GM18909 (cell line): ENCODE data around the gene GDAP2.
A peak's percentile ranks its signal among the peaks of the same experiment; 100 is the strongest.
"Not testable (repeated sequence)": the region's sequence is repeated elsewhere in the genome, so short reads cannot be mapped to it uniquely, and the experiment has no call there.

ENCODE experiments used
- ATAC-seq: cut with Tn5 transposase; IDR thresholded peaks from one replicate; pipeline ENCODE4 v1.9.1; 2021; ENCODE audit warnings: mild to moderate bottlenecking; ENCODE audit not compliant: unreplicated experiment, poor library complexity

The GDAP2 gene

DNA sequence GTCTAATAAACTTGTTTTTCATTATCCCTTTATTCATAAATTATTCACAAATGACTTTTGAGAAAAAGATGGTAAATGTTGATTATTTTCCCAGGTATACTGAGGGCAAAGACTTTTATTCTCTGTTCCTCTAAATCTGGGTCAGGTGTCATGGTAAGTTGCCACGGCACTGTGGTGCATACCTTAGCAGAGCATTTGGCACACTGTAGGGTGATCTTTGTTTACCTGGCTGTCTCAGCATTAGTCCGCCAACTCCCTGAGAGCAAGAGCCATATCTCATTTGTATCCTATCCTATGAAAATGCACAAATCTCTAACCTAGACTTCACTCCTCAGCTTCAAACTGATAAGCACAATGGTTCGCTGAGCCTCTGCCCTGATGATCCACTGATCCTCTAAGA, 24.9 kb downstream of the GDAP2 start:
- no peak for ATAC-seq

DNA sequence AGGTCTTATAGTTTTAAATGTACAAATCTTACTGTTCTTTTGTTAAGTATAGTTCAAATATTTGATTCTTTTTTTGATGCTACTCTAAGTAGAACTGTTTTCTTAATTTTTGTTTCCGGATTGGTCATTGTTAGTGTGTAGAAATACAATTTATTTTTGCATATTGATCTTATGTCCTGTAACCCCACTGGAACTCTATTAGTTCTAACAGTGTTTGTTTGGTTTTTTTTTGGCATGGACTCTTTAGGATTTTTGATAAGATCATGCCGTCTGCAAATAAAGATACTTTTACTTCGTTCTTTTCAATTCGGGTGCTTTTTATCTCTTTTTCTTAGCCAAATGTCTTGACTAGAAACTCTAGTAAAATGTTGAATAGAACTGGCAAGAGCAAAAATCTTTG, 26.5 kb downstream of the GDAP2 start:
- no peak for ATAC-seq

DNA sequence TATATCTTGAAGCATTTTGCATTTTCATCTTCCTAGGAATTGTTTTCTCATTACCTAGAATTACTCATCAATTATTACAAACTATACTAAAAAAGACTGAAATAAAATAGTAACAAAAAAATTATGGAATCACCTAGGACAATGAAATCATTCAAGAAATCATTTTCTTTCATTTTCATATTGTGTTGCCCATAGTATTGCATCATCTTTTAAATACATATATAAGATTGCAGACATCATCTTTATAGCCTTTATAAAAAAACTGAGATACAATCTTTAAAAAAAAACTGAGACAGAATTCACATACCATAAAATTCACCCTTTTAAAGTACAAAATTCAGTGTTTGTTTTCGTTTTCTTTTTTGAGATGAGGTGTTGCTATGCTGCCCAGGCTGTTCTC, 29.6 kb downstream of the GDAP2 start:
- no peak for ATAC-seq

DNA sequence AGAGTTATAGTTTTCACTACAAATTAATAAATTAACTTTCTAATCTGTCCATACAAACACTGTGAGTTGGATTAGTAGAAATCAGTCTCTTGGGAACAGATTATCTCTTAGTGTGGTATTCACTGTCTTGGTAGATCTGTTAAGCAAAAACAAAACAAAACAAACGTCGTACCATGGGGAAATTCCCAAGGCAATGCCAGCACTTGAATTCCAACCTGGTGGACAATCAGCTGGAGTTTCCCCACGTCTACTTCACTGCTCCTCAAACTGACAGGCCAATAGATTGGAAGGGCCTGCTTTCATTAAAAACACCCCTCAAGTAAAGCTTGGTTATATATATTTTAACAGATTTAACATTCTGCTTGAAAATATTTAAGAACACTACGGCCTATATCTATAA, 31.9 kb downstream of the GDAP2 start:
- ATAC-seq, result no peak

DNA sequence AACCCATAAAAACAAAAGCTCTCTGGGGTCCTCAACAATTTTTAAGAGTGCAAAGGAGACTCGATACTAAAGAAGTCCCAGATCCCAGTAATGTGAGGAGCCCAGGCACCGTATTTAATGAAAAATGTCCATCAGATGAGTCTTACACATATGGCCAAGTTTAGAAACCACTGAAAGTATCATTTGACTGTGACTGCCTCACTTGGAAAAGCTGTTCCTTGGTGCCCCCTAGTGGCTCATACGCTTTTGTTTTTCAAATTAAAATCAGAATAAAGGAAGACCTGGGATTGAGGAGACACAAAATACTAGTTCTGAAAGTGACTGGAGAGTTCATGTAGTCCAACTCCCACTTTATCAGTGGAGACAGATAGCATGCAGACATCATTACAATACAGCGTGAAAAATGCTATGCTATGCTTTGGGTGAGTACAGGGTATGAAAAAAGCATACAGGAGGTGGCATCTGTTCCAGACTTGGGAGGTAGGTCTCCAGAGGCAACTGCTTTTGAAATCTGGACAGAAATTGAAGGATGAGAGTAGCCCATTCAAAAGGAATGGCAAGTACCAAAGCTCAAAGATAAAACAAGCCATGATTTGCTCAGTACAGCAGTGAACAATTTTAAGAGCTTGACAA, 33.8 kb downstream of the GDAP2 start:
- ATAC-seq, result peak; percentile 83

DNA sequence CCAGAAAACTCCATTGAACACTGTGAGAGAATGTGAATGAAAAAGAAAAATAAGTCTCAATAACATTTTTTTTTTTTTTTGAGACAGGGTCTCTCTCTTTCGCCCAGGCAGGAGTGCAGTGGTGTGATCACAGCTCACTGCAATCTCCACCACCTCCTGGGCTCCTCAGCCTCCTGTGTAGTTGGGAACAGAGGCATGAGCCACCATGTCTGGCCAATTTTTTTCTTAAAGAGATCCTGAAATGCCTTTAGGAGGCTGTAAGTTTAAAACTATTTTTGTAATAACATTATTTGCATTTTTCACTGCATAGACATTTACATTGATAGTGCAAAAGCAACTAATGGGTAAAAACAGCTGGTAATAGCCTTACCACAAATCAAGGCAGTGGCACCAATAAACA, 35.3 kb downstream of the GDAP2 start:
- no peak for ATAC-seq

DNA sequence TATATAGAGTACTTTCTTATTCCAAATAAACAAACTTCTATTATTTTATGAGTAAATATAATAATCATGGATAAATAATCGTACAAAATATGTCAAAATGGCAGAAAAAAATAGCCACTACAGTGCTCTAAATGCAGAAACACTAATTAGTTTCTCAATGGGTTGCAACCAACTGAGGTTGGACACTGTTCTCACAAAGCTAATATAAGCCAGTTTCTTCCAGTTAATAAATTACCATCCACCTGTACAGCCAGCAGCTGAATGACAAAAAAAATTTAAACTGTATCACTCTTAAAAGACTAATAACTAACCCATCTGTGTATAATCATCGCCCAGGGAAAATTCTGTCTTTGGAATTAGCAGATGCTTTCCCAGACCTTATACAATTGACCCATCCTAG, 36.9 kb downstream of the GDAP2 start:
- ATAC-seq, result no peak

DNA sequence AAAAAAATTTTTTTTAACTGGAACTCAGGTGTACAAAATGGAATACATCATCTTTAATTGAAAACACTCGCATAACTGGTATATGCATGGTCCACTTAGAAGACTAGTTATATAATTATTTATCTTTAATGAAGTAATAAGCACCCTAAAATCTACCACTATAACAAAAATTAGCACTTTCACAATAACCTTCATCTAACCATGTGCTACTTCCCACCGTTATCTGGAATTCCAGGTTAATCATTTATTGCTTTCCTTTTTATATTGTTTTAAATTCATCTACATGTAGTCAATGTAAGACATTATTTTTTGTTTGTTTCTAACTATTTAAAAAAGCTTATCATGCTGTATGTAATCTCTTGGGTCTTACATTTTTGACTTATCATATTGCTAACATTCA, 39.0 kb downstream of the GDAP2 start:
- no peak for ATAC-seq

DNA sequence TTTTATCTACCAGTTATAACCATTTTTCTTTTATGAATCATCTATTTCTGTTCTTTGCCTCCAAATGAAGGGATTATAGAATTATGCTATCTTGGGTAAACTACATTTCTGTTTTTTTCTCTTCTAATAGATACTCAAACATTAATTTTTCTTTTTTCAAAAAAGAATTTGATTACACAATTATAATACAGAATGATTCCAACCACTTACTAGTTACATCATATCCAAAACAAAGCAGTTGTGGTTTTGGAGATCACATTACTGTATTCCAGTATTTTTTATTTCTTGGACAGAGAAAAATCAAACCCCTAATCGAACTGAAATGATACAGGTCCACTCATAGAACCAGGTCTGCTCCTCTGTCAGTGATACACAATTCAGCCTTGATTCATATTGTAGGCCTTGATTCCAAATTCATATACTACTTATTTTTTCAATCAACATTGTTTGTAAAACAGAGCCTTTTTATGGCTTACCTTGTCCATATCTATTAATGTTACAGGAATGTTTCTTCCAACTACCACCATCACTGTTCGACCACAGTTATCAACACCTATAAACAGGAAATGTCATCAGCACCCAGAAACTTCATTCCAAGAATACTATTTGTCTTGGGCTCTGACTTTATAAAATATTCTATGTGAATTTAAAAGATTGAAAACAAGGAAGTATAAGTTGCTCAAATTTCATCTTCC, 43.2 kb downstream of the GDAP2 start:
- ATAC-seq, result no peak

DNA sequence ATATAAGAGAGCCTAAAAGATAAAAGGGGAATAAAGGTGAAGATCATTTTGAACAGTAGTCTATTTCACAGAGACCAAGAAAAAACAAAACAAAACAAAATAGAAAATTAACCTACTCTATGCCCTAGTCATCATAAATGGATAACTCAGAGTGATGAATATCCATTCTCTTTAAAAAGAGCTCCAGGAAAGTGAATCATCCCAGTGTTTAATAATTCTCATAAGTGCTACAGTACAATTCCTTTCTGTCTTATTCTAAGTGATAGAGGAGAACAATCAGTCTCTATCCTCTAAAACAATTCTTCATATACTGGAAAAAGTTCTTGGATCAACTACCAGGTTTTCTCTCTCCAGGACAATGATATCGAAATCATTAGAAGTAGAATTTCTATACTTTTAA, 45.8 kb downstream of the GDAP2 start:
- no peak for ATAC-seq

DNA sequence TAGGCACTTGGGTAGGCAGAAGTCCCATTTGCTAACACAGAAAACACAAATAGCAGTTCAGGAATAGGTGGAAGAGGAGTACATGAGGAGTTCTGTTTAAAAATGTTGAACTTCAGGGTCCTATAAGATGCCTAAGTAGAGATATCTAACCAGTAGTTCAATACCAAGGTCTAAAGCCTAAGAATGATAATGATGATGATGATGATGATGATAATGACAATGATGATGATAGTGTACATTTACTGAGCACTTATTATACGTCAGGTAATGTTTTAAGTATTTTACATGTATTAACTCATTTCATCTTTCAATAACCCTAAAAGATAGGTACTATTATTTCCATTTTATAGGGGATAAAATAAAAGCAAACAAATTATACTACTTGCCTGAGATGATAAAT, 50.1 kb downstream of the GDAP2 start:
- no peak for ATAC-seq

DNA sequence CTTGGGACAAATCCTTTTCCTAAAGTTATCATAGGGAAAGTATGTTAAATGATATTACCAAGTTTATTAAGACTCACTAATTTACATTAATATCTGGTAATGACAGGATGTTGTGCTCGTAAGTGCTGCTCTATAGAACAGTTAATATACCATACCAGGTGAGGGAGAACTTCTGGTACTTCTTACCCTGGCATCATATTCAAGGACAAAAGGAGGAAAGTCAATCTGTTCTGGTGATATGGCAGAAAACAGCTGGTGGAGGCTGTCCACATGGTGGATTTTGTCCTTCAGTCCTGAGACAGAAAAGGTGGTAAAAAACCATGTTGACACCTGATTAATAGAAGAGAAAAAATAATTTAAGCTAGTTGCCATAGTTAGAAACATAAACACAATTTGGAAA, 51.6 kb downstream of the GDAP2 start:
- ATAC-seq, result no peak

DNA sequence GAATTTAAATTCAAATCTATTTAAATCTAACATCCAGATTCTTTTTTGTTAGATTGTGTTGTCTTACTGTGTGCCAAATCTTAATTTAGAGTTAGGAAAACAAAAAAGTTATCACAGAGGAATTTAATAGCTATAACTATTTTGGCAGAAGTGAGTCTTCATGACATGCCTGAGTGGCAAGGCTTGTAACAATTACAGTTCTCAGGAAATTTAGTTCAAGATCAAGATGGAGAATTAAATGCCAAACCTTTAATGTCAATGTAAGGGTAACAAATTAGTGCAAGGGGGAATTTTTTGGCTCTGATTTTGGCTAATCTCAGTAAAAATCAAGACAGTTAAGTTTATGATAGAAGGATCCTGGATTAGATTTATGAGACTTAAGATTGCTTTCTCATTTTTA, 58.4 kb downstream of the GDAP2 start:
- no peak for ATAC-seq

DNA sequence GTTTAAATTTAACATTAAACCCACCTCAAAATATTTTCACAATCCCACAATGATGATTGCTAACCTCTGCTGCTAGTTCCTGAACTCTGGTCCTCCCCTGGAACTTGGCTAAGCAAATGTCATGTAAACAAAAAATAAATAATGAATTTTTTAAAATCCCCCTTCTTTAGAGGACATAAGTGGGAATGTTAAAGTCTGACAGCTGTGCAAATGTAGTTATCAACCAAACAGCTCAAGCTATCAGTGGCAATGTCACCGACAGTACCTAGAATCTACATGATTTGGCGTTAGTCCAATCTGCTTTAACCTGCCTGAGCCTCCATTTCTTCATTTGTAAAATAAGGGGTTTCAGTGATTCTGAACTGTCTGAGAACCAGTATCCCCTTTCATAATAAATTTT, 67.7 kb downstream of the GDAP2 start:
- no peak for ATAC-seq

DNA sequence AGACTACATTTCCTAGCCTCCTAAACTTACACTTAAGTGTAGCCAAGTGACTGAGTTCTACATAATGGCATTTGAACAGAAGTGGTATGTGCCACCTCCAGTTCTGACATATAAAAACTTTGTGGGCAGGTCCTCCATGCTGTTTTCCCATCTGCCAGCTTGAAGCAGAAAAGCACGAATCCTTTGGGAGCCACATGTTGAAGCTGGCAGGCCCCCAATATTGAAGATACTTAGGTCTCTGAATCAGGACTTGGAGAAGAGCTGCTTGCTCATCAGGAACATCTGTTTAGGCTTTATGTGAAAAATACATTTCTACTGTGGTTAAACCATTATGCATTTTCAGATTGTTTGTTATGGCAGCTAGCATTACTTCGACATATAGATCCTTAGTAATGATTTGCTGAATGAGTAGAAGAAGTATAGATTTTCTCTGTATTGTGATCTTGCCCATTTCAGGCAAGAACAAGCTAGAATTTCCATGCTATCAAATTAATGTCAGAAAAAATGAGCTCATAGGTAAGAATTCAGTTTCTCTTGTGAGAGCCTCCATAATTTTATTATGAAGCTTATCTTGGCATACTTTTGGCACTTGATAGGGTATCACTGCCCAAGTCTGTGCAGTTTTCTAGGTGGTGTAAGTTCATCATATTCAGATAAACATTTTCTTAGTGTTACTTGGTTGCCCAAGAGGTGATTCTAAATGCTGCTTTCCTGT, 68.4 kb downstream of the GDAP2 start:
- no peak for ATAC-seq

DNA sequence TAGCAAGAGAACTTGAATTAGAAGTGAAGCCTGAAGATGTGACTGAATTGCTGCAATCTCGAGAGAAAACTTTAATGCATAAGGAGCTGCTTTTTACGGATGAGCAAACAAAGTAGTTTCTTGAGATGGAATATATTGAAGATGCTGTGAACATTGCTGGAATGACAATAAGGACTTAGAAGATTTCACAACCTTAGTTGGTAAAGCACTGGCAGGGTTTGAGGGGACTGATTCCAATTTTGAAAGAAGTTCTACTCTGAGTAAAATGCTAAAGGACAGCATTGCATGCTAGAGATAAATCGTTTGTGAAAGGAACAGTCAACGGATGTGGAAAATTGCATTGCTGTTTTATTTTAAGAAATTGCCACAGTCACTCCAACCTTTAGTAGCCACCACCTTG, 69.5 kb downstream of the GDAP2 start:
- no peak for ATAC-seq

DNA sequence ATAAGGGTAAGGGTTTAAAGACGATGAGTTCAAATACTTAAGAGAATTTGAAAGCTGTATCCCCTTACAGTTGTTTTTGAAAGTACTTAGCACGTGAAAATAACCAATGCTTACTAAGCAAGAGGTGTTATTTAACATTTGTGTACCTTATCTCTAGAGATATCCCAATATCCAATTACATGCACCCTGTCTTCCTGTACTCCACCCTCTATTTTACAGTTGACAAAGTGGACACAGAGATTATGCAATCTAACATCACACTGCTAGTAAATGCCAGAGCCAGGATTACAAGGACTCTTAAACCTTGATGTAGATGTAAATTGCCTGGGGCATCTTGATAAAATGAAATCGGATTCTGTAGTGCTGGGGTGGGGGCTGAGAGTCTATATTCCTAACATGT, 72.0 kb downstream of the GDAP2 start:
- ATAC-seq, result no peak

DNA sequence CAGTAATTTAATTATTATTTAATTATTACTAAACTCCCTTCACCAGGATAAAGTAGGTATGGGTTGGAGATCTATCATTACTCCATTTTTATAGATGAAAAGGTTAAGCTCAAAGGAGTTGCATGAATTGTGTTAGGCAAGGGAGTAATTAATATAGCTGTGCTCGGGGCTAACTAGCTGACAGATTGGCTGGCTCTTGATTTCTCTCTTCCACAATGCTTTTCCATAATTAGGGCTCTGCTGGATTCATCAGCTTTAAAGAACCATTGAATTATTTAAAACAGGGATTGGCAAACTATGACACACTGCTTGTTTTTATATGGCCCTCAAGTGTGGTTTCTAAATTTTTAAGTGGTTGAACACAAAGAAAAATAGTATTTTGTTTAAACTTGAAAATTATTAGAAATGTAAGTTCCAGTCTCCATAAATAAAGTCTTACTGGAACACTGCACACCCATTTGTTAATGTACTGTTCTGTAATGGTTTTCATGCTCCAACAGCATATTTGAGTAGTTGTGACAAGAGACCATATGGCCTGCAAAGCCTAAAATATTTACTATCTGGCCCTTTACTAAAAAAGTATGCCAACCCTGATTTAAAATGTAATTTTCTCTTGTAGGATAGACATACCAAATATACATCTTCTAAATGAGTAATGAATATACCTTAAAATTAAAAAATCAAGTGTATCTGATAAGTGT, 76.4 kb downstream of the GDAP2 start:
- no peak for ATAC-seq

DNA sequence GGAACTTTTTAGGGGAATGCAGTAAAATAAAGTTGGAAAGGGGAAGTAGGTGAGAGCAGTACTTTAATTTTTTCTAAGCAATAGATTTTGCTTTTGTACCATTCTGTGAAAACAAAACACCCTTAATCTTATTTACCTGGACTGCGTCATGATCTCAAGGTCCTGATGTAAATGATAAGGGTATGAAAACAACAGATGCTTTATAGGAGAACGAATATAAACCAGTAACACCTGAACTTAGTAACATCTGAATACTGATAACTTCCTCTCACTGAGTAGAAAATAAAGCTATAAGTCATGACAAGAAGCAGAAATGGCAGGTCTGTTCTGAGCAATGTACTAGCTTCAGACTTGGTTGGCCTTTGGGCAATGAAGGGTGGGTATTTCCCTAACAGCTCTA, 77.7 kb downstream of the GDAP2 start:
- ATAC-seq, result no peak

DNA sequence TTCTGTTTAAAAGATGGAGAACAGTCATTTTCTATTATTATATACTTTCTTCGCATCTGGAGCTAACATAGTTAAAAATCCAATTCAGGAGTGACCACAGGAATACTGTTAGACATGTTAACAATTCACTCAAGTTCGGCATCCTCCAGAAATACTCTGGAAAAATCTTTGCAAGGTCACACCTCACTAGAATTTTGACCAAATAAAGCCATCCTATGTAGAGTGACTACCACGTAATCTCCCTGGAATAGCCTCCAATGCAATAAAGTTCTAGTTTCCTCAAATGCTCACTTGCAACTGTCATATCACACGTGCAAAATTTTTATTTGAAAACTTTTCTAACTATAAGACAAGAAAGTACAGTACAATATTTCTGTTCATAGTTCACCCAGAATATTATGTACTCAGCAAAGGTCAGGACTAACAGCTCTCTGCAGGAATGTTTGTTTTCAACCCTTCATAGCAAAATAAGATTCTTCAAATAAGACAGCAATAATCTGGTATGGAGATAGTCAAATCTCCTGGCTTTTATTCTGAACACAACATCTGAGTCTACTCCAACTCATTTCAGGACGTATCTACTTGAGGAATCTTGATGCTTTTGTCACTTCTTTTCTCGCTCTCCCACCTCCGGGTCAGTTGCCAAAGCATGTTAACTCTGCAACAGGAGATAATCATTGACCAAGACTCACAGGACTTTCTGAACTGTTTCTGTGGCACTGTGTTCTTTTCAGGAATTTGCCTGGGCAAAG, 82.6 kb downstream of the GDAP2 start:
- ATAC-seq, result no peak

DNA sequence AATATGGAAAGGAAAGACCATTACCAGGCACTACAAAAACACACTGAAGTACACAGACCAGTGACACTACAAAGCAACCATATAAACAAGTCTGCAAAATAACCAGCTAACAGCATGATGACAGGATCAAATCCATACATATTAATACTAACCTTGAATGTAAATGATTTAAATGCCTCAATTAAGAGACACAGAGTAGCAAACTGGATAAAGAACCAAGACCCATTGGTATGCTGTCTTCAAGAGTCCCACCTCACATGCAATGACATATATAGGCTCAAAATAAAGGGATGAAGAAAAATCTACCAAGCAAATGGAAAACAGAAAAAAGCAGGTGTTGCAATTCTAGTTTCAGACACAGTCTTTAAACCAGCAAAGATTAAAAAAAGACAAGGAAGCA, 84.9 kb downstream of the GDAP2 start:
- not testable (repeated sequence) for ATAC-seq
